ENCODE results near the gene DFFA.

GRCh38 chr1:10433790-10434189, 38.5 kb downstream of the DFFA start:
- no peak for TF ChIP-seq EZH2 (IDR thresholded peaks at IDR 0.05; ENCODE audit: low read length, missing control alignments)
- no peak for TF ChIP-seq CTCF (conservative IDR thresholded peaks at IDR 0.05 in 1 of 2, IDR thresholded peaks at IDR 0.05 in 1 of 2; ENCODE audit: low read depth in 1 of 2, low read length in 2 of 2)
